GM08714 (cell line): ENCODE results near the gene PRPH2.

Experiments used
- H3K4me3 ChIP-seq: fragments of 200-500 bp; sonication (Bioruptor generic); 2 replicates; pipeline ENCODE4 v1.5.1; 2014; ENCODE audit warnings: mild to moderate bottlenecking, low read length, inconsistent platforms
- ZNF274 ChIP-seq: IDR thresholded peaks from 2 replicates; pipeline ENCODE4 v1.6.1; 2012; ENCODE audit warnings: mild to moderate bottlenecking, low read depth, low read length

Gene PRPH2

GRCh38 chr6:42661540-42662153 is 60.8 kb downstream of the PRPH2 start:
- no peak for TF ChIP-seq ZNF274
- no peak overlapping the region for H3K4me3 ChIP-seq

- TF ChIP-seq ZNF274 = no peak
- H3K4me3 ChIP-seq = no peak overlapping the region
These were observed 62.6 kb downstream of the PRPH2 start for GRCh38 chr6:42659806-42660205.

GRCh38 chr6:42653851-42654250 is 68.5 kb downstream of the PRPH2 start:
- TF ChIP-seq ZNF274 = no peak
- H3K4me3 ChIP-seq = no peak overlapping the region

- no peak for TF ChIP-seq ZNF274
- no peak overlapping the region for H3K4me3 ChIP-seq
These were observed 70.2 kb downstream of the PRPH2 start for GRCh38 chr6:42652024-42652746.
